ENCODE results near the gene MYCBPAP. TPM values are rescaled to one million over a fixed set of nuclear protein-coding genes. Genes with fewer than 3 reads are reported as not detected.

The MYCBPAP gene
- total and polyA plus RNA-seq, 3 donors from 2014 or later: 75.9 to 315 (median 91.7) TPM

- Histone ChIP-seq H3K9me3 (no peaks in the 10 kb centered on the region), H3K36me3 (ENCODE audit: low read depth, missing control alignments) (no peaks in the 10 kb centered on the region), H3K4me3 (peak within 1 kb of the TSS in 1 of 2 donors; percentile 53), H3K27ac (no peak within 1 kb of the TSS), H3K27me3 (no peaks in the 10 kb centered on the region), H3K4me1 (peaks cover 45% of the 10 kb centered on the region)
- DNase-seq: no peak
- TF ChIP-seq CTCF (IDR thresholded peaks at IDR 0.05) (no peak), POLR2A (IDR thresholded peaks at IDR 0.05) (no peak)
- intact Hi-C loops (cut with DNase I; ENCODE audit: low total_unique reads): no loop called here
- WGBS, 2 donors: 3 to 21% methylated on average over 6 to 71 of the region's 71 CpGs
Observed at GRCh38 chr17:50468304-50469207, 39.7 kb upstream of the MYCBPAP start, which contains the start of gene CHAD. TSS of gene CHAD (minus strand) at chr17:50468880. CDS start at chr17:50468813, 67 bp downstream.

- no peak for DNase-seq
- Histone ChIP-seq H3K4me3 (peak overlapping the region in 1 of 2 donors; percentile 53), H3K27me3 (no peaks in the 10 kb centered on the region), H3K4me1 (peaks cover 39% of the 10 kb centered on the region), H3K36me3 (ENCODE audit: low read depth, missing control alignments) (no peaks in the 10 kb centered on the region), H3K9me3 (no peaks in the 10 kb centered on the region), H3K27ac (no peak overlapping the region)
- WGBS, 2 donors: 4 to 12% methylated on average over 32 to 36 of the region's 37 CpGs
- TF ChIP-seq POLR2A (IDR thresholded peaks at IDR 0.05) (no peak), CTCF (IDR thresholded peaks at IDR 0.05) (no peak)
- intact Hi-C loops (cut with DNase I; ENCODE audit: low total_unique reads): no loop called here
Observed at GRCh38 chr17:50469208-50469605, 39.0 kb upstream of the MYCBPAP start.

GRCh38 chr17:50469671-50470305 lies 38.5 kb upstream of the MYCBPAP start:
- 46 to 59% methylated on average over 6 to 19 of the region's 19 CpGs for WGBS, 2 donors
- H3K36me3 ChIP-seq (ENCODE audit: low read depth, missing control alignments): no peaks in the 10 kb centered on the region
- intact Hi-C loops (cut with DNase I; ENCODE audit: low total_unique reads): loop anchor here (10.0 kb wide), 1 partner anchor 95 kb away; the partner anchor contains the start of genes EME1 and MRPL27

GRCh38 chr17:50470426-50470825 lies 37.8 kb upstream of the MYCBPAP start:
- H3K4me3 ChIP-seq: no peak overlapping the region
- no peaks in the 10 kb centered on the region for H3K36me3 ChIP-seq (ENCODE audit: low read depth, missing control alignments)
- DNase-seq: peak; percentile 79
- intact Hi-C loops (cut with DNase I; ENCODE audit: low total_unique reads): loop anchor here (10.0 kb wide), 1 partner anchor 96 kb away; the partner anchor contains the start of genes EME1 and MRPL27
- H3K9me3 ChIP-seq: no peaks in the 10 kb centered on the region
- TF ChIP-seq POLR2A (IDR thresholded peaks at IDR 0.05) (no peak), CTCF (IDR thresholded peaks at IDR 0.05) (no peak)
- WGBS, 2 donors: 40 to 81% methylated on average over 6 of the region's 6 CpGs
- H3K27me3 ChIP-seq: no peaks in the 10 kb centered on the region
- no peak overlapping the region for H3K27ac ChIP-seq
- peaks cover 39% of the 10 kb centered on the region for H3K4me1 ChIP-seq

More at GRCh38 chr17:50469671-50470305, 38.5 kb upstream of the MYCBPAP start:
- Histone ChIP-seq H3K9me3 (no peaks in the 10 kb centered on the region), H3K4me3 (no peak overlapping the region), H3K27me3 (no peaks in the 10 kb centered on the region), H3K4me1 (peaks cover 39% of the 10 kb centered on the region), H3K27ac (no peak overlapping the region)
- TF ChIP-seq POLR2A (IDR thresholded peaks at IDR 0.05) (no peak), CTCF (IDR thresholded peaks at IDR 0.05) (no peak)
- no peak for DNase-seq

Measured in testis (tissue), 3 donors.